ENCODE results near the gene NAA60. TPM values are rescaled to one million over a fixed set of nuclear protein-coding genes. Genes with fewer than 3 reads are reported as not detected.

Gene NAA60
- total and polyA plus RNA-seq, 2 experiments from 2014 or later: 47.2 to 82.4 TPM

DNA sequence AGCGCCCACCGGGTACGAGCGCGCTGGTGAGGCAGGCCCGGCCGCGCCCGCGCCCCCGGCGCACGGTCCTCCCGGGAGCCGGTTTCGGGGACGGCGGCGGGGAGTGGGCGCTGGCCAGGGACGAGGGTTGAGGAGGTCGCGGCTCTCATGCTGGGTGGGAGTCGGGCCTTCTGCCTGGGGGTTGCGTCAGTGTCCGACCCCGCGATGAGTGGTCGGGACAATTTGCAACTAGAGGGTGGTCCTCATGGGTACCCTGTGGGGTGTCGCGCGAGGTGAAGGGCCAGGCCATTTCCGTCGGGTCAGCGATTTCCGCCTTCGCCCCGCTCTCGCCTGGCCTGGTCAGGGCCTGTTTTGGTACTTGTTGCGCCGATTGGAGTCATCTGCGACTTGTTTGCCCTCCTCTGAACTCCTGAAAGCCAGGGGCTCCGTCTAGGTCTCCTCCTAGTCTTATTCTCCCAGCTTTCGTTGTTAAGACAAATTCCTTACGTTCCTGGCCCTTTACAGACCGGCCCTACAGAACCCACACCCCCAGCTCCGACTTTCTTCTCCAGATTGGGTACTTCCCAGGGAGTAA is 14.9 kb downstream of the NAA60 start:
- Histone ChIP-seq H2AFZ (peak overlapping the region; percentile 64), H3K4me3 (peak overlapping the region; percentile 71), H3K27ac (peak overlapping the region; percentile 98), H4K20me1 (ENCODE audit: insufficient read depth, poor library complexity, severe bottlenecking) (peaks cover 43% of the 10 kb centered on the region), H3K9me3 (ENCODE audit: low read depth) (no peaks in the 10 kb centered on the region), H3K79me2 (peaks cover 55% of the 10 kb centered on the region), H3K27me3 (no peaks in the 10 kb centered on the region), H3K4me1 (ENCODE audit: insufficient read depth) (peaks cover 10% of the 10 kb centered on the region), H3K4me2 (peak overlapping the region; percentile 91), H3K36me3 (replicated peaks; ENCODE audit: insufficient read depth, low read depth) (no peaks in the 10 kb centered on the region), H3K9me2 (replicated peaks; ENCODE audit: insufficient read depth) (no peaks in the 10 kb centered on the region)
- WGBS (ENCODE audit: low lambda C conversion rate, missing lambda C conversion rate): under 1% methylated on average over 24 of the region's 47 CpGs
- TF ChIP-seq EZH2 (IDR thresholded peaks at IDR 0.05; ENCODE audit: borderline replicate concordance) (no peak), EZH2phosphoT487 (IDR thresholded peaks at IDR 0.05; ENCODE audit: low read depth, severe bottlenecking, unreplicated experiment) (no peak), CTCF (IDR thresholded peaks at IDR 0.05; ENCODE audit: poor library complexity) (no peak)
- peak; percentile 50 for DNase-seq (ENCODE audit: low spot score)

DNA sequence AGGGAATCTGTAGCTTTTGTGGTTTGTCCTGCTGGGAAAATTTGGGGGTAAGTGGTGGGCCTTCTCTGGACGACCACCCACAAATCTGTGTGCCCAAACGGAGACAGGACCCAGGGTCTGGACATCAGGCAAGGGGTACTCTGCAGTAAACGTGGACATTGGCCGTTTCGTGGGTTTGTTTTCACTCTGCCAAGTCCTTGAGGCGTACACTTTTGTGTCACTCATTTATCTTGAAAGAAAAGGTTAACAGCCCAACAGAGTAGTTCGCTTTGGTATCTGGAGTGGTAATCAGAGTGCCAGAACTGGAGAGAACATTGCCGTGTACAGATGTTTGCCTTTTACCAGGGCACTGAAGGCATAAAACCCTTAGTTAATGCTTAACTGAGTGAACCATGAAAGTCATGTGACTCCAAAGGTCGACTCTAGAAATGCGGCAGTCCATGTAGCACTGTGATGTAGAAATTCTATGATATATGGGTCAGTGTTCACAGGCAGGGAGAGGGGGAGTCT is 15.4 kb downstream of the NAA60 start:
- Histone ChIP-seq H3K79me2 (peaks cover 60% of the 10 kb centered on the region), H3K4me3 (peak overlapping the region; percentile 71), H3K27ac (peak overlapping the region; percentile 98), H3K4me1 (ENCODE audit: insufficient read depth) (peaks cover 10% of the 10 kb centered on the region), H3K9me2 (replicated peaks; ENCODE audit: insufficient read depth) (no peaks in the 10 kb centered on the region), H3K27me3 (no peaks in the 10 kb centered on the region), H2AFZ (no peak overlapping the region), H4K20me1 (ENCODE audit: insufficient read depth, poor library complexity, severe bottlenecking) (peaks cover 46% of the 10 kb centered on the region), H3K36me3 (replicated peaks; ENCODE audit: insufficient read depth, low read depth) (no peaks in the 10 kb centered on the region), H3K9me3 (ENCODE audit: low read depth) (no peaks in the 10 kb centered on the region), H3K4me2 (peak overlapping the region; percentile 91)
- TF ChIP-seq EZH2 (IDR thresholded peaks at IDR 0.05; ENCODE audit: borderline replicate concordance) (no peak), EZH2phosphoT487 (IDR thresholded peaks at IDR 0.05; ENCODE audit: low read depth, severe bottlenecking, unreplicated experiment) (no peak), CTCF (IDR thresholded peaks at IDR 0.05; ENCODE audit: poor library complexity) (no peak)
- WGBS (ENCODE audit: low lambda C conversion rate, missing lambda C conversion rate): 5% methylated on average over 10 of the region's 10 CpGs
- peak; percentile 85 for DNase-seq (ENCODE audit: low spot score)

GRCh38 chr16:3459401-3460090 is 16.1 kb downstream of the NAA60 start:
- Histone ChIP-seq H4K20me1 (ENCODE audit: insufficient read depth, poor library complexity, severe bottlenecking) (peaks cover 53% of the 10 kb centered on the region), H3K4me1 (ENCODE audit: insufficient read depth) (peaks cover 10% of the 10 kb centered on the region), H3K36me3 (replicated peaks; ENCODE audit: insufficient read depth, low read depth) (no peaks in the 10 kb centered on the region), H3K27ac (peak overlapping the region; percentile 98), H3K27me3 (no peaks in the 10 kb centered on the region), H3K79me2 (peaks cover 66% of the 10 kb centered on the region), H3K9me3 (ENCODE audit: low read depth) (no peaks in the 10 kb centered on the region), H3K4me3 (peak overlapping the region; percentile 0), H2AFZ (no peak overlapping the region), H3K9me2 (replicated peaks; ENCODE audit: insufficient read depth) (no peaks in the 10 kb centered on the region), H3K4me2 (peak overlapping the region; percentile 91)
- WGBS (ENCODE audit: low lambda C conversion rate, missing lambda C conversion rate): 35% methylated on average over 9 of the region's 9 CpGs
- TF ChIP-seq EZH2phosphoT487 (IDR thresholded peaks at IDR 0.05; ENCODE audit: low read depth, severe bottlenecking, unreplicated experiment) (no peak), CTCF (IDR thresholded peaks at IDR 0.05; ENCODE audit: poor library complexity) (no peak)
- peak; percentile 51 for DNase-seq (ENCODE audit: low spot score)

Data from hepatocyte (in vitro differentiated cells).